Stimulated activated naive CD8-positive, alpha-beta T cell treated with anti-CD3 and anti-CD28 coated beads, Interleukin-15, Interleukin-2, amounts not matched to agents 100 ng/mL and 50 ng/mL, for 24 hours (primary cell): ENCODE measurements around the gene NPAS2.

Source experiments
- H3K27ac Mint-ChIP-seq: one replicate; pipeline ENCODE4 v1.8.0; 2021; ENCODE audit warnings: mild to moderate bottlenecking, mixed read lengths
- H3K27me3 Mint-ChIP-seq: one replicate; pipeline ENCODE4 v1.8.0; 2021; ENCODE audit warnings: mixed read lengths
- H3K36me3 Mint-ChIP-seq: one replicate; pipeline ENCODE4 v1.8.0; 2021; ENCODE audit warnings: low read depth, mixed read lengths
- H3K4me1 Mint-ChIP-seq: one replicate; pipeline ENCODE4 v1.8.0; 2021; ENCODE audit warnings: low read depth, mixed read lengths
- H3K4me3 Mint-ChIP-seq: one replicate; pipeline ENCODE4 v1.8.0; 2021; ENCODE audit warnings: mild to moderate bottlenecking, mixed read lengths
- H3K9me3 Mint-ChIP-seq: one replicate; pipeline ENCODE4 v1.8.0; 2021; ENCODE audit warnings: mixed read lengths

Gene NPAS2

GRCh38 chr2:100785626-100786296 lies 34.2 kb upstream of the NPAS2 start:
- Mint-ChIP-seq H3K9me3 (no peaks in the 10 kb centered on the region), H3K27ac (no peak overlapping the region), H3K36me3 (no peaks in the 10 kb centered on the region), H3K4me3 (no peak overlapping the region), H3K4me1 (no peaks in the 10 kb centered on the region), H3K27me3 (no peaks in the 10 kb centered on the region)

DNA sequence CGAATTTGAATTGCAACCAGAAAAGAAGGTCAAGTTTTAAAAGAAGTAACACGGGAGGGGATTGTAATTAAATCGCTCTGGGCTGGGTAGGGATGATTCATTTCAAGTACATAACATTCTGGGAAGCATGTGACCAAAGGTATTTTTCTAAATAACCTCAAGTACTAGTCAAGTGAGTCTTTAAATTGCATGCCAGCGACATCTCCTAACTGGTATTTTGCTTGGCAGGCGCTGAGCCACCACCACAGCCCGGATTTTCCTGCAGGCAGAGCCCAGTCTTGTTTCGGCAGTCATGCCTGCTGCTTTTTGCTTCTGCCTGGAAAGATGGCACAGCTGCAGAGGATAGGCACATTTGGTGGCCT lies 33.7 kb upstream of the NPAS2 start:
- no peaks in the 10 kb centered on the region for H3K36me3 Mint-ChIP-seq
- H3K4me3 Mint-ChIP-seq: no peak overlapping the region
- H3K27me3 Mint-ChIP-seq: no peaks in the 10 kb centered on the region
- H3K9me3 Mint-ChIP-seq: no peaks in the 10 kb centered on the region
- no peak overlapping the region for H3K27ac Mint-ChIP-seq
- H3K4me1 Mint-ChIP-seq: no peaks in the 10 kb centered on the region

DNA sequence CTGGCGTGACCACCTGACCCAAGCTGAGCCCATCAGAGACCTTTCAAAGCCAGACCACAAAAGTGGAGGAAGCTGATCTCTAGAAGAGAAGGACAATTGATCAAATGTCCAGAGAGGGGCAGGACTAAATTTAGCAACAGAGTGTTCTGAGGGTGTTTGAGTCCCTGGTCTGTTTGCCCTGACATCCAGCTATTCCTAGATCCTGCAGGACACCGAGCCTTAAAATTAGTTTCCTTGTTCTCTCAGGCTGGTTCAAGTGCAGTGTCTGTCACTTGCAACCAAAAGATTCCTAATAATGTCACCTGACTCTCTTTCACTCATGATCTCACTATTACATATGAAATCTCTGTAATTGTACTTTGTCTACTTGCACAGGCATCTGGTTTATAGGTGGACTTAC lies 33.0 kb upstream of the NPAS2 start:
- no peaks in the 10 kb centered on the region for H3K27me3 Mint-ChIP-seq
- no peak overlapping the region for H3K27ac Mint-ChIP-seq
- H3K9me3 Mint-ChIP-seq: no peaks in the 10 kb centered on the region
- H3K4me3 Mint-ChIP-seq: no peak overlapping the region
- H3K36me3 Mint-ChIP-seq: no peaks in the 10 kb centered on the region
- no peaks in the 10 kb centered on the region for H3K4me1 Mint-ChIP-seq

DNA sequence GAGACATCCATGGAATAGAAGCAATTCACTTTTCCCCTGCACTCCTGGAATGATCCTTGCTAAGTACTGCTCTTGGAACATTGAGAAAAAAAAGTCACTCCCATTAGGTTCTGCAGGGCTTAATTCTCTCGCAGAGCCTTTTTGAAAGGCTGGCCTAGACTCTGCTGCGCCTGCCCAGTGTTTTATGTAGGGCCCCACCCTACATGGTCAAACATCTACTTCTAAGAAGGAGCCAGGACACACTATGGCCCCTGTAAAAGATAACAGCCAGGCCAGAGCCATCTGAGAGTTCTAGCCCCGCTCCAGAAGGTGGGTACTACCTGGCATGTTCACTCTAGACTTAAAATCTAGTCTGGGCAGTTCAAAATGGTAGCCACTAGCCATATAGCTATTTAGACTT lies 30.6 kb upstream of the NPAS2 start:
- Mint-ChIP-seq H3K9me3 (no peaks in the 10 kb centered on the region), H3K27me3 (no peaks in the 10 kb centered on the region), H3K27ac (no peak overlapping the region), H3K4me1 (no peaks in the 10 kb centered on the region), H3K36me3 (no peaks in the 10 kb centered on the region), H3K4me3 (no peak overlapping the region)

- Mint-ChIP-seq H3K9me3 (no peaks in the 10 kb centered on the region), H3K4me1 (no peaks in the 10 kb centered on the region), H3K27ac (no peak overlapping the region), H3K27me3 (no peaks in the 10 kb centered on the region), H3K36me3 (no peaks in the 10 kb centered on the region), H3K4me3 (no peak overlapping the region)
These were observed 28.5 kb upstream of the NPAS2 start for GRCh38 chr2:100791294-100791935.

- Mint-ChIP-seq H3K27ac (no peak overlapping the region), H3K27me3 (no peaks in the 10 kb centered on the region), H3K9me3 (no peaks in the 10 kb centered on the region), H3K36me3 (no peaks in the 10 kb centered on the region), H3K4me1 (no peaks in the 10 kb centered on the region), H3K4me3 (no peak overlapping the region)
These were observed 28.0 kb upstream of the NPAS2 start for GRCh38 chr2:100791936-100792308.

- H3K27me3 Mint-ChIP-seq: no peaks in the 10 kb centered on the region
- no peaks in the 10 kb centered on the region for H3K9me3 Mint-ChIP-seq
- no peak overlapping the region for H3K4me3 Mint-ChIP-seq
- no peaks in the 10 kb centered on the region for H3K36me3 Mint-ChIP-seq
- no peaks in the 10 kb centered on the region for H3K4me1 Mint-ChIP-seq
- no peak overlapping the region for H3K27ac Mint-ChIP-seq
These were observed 26.7 kb upstream of the NPAS2 start for GRCh38 chr2:100793220-100793619.

GRCh38 chr2:100793982-100794381 lies 26.0 kb upstream of the NPAS2 start:
- Mint-ChIP-seq H3K27ac (no peak overlapping the region), H3K9me3 (no peaks in the 10 kb centered on the region), H3K27me3 (no peaks in the 10 kb centered on the region), H3K4me1 (no peaks in the 10 kb centered on the region), H3K4me3 (no peak overlapping the region), H3K36me3 (no peaks in the 10 kb centered on the region)

DNA sequence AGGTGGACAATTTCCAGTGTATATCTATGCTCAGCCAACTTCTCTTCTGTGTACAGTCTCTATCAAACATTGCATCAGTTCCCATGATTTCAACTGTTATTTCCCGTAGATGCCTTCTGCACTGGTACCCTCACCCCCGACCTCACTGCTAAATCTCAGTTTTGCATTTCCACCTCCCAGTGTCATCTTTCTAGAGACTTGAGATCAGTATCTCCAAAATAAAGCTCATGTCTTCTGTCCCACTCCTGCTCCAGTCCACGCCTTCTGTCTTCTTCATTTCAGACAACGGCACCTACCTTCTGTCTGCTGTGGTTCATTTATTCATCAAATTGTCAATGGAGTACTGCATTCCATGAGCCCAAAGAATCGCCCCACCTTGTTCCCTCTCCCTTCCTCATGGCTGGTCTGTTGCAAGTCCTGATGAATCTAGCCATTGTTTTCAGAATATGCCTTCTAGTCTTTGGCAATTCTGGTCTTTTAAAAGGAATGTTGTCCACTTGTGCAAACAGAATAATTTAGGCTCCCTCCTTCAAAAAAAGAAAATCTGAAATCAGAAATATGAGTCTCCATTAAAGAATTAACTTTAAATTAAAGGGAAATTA lies 23.3 kb upstream of the NPAS2 start:
- Mint-ChIP-seq H3K4me3 (no peak overlapping the region), H3K36me3 (no peaks in the 10 kb centered on the region), H3K9me3 (no peaks in the 10 kb centered on the region), H3K4me1 (no peaks in the 10 kb centered on the region), H3K27me3 (no peaks in the 10 kb centered on the region), H3K27ac (no peak overlapping the region)

DNA sequence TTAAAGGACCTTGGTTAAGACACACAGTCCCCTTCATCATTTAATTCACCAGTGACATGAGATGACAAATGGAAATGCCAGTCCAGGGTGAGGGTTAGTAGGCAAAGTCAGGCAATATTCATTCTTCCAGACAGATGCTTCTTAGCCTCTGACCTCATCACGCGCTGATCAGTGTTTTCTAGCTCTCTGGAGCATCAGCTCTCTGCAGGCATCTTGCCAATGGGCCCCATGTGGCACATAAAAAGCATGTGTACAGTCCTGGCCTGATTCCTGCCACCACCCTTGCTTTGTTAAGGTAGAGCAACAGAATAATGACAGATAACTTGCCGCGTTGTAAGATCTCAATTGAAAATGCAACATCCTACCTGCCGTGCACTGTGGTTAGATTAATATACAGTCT lies 20.3 kb upstream of the NPAS2 start:
- H3K36me3 Mint-ChIP-seq: no peaks in the 10 kb centered on the region

GRCh38 chr2:100800915-100801314 lies 19.0 kb upstream of the NPAS2 start:
- H3K36me3 Mint-ChIP-seq: no peaks in the 10 kb centered on the region

More for the DNA sequence above, 20.3 kb upstream of the NPAS2 start:
- H3K9me3 Mint-ChIP-seq: no peaks in the 10 kb centered on the region
- no peak overlapping the region for H3K4me3 Mint-ChIP-seq
- no peak overlapping the region for H3K27ac Mint-ChIP-seq
- H3K4me1 Mint-ChIP-seq: no peaks in the 10 kb centered on the region
- no peaks in the 10 kb centered on the region for H3K27me3 Mint-ChIP-seq

DNA sequence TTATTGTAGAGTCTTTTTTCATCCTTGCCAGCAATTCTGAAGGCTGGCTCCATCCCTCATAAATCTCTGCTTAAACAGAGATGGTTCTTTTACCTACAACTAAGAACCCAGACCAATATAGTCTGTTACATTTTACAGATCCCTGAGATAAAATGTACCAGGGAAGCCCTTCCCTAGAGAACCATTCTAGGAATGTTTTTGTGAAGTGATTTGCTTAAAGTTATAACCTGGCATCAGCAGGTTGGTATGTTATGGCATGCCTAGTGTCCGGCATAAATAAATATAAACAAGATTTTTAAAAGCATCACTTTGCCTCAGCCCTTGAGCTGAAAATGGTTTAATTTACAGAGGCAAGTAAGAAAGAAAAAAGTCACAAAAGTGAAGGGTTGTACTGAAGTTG lies 18.5 kb upstream of the NPAS2 start:
- Mint-ChIP-seq H3K36me3 (no peaks in the 10 kb centered on the region), H3K27ac (no peak overlapping the region), H3K4me1 (no peaks in the 10 kb centered on the region), H3K27me3 (no peaks in the 10 kb centered on the region), H3K9me3 (no peaks in the 10 kb centered on the region), H3K4me3 (no peak overlapping the region)

More at GRCh38 chr2:100800915-100801314, 19.0 kb upstream of the NPAS2 start:
- no peaks in the 10 kb centered on the region for H3K9me3 Mint-ChIP-seq
- no peak overlapping the region for H3K4me3 Mint-ChIP-seq
- H3K4me1 Mint-ChIP-seq: no peaks in the 10 kb centered on the region
- no peaks in the 10 kb centered on the region for H3K27me3 Mint-ChIP-seq
- H3K27ac Mint-ChIP-seq: no peak overlapping the region

DNA sequence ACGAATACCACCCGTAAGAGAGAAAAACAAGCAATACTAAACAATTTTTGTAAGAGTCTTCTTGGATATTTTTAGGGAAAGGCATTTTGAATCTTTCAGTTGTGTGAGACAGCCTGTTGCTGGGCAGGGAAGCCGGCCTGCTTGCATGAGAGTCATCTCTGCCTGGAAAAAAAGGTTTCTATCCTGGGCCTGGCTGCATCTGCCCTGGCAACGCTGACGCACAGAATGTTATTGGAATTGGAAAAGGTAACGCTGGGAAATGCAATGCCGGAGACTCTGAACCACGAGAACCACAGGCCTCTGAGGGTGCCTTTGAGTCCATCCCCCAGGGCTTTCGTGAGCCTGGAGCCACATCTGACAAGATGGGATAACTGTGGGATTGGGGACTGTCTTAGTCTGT lies 17.9 kb upstream of the NPAS2 start:
- no peaks in the 10 kb centered on the region for H3K36me3 Mint-ChIP-seq
- H3K27me3 Mint-ChIP-seq: no peaks in the 10 kb centered on the region

GRCh38 chr2:100803334-100803733 lies 16.6 kb upstream of the NPAS2 start:
- Mint-ChIP-seq H3K9me3 (no peaks in the 10 kb centered on the region), H3K27ac (no peak overlapping the region), H3K4me1 (no peaks in the 10 kb centered on the region), H3K27me3 (no peaks in the 10 kb centered on the region), H3K36me3 (no peaks in the 10 kb centered on the region), H3K4me3 (no peak overlapping the region)

More for the DNA sequence above, 17.9 kb upstream of the NPAS2 start:
- H3K4me1 Mint-ChIP-seq: no peaks in the 10 kb centered on the region
- H3K4me3 Mint-ChIP-seq: no peak overlapping the region
- H3K27ac Mint-ChIP-seq: no peak overlapping the region
- no peaks in the 10 kb centered on the region for H3K9me3 Mint-ChIP-seq

DNA sequence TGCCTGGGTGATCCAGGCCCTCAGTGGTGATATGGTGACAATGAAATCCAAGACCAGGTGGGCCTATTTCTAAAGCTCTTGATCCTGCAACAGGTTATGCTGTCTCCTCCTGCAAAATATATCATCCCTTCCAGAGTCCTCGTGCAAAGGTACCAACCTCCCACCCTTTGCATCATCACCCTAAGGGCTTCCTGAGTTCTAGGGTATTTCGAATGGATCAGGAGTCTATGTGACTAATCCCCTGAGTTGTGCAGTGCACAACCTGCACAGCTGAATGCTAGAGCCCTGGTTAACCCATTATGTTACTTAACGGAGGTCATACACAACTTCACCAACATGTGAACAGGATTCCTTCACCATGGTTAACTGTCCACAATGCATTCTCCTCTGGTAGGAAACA lies 13.4 kb upstream of the NPAS2 start:
- Mint-ChIP-seq H3K4me3 (no peak overlapping the region), H3K27ac (no peak overlapping the region), H3K4me1 (peaks cover 3% of the 10 kb centered on the region), H3K36me3 (no peaks in the 10 kb centered on the region), H3K9me3 (no peaks in the 10 kb centered on the region), H3K27me3 (peaks cover 3% of the 10 kb centered on the region)

GRCh38 chr2:100807707-100808106 lies 12.2 kb upstream of the NPAS2 start:
- Mint-ChIP-seq H3K36me3 (no peaks in the 10 kb centered on the region), H3K4me1 (peaks cover 12% of the 10 kb centered on the region), H3K4me3 (no peak overlapping the region), H3K27me3 (peaks cover 3% of the 10 kb centered on the region), H3K9me3 (peaks cover 6% of the 10 kb centered on the region), H3K27ac (no peak overlapping the region)
